ENCODE measurements around the gene KIF21B.

GRCh38 chr1:200967693-200968468, 55.6 kb downstream of the KIF21B start:
- TF ChIP-seq POLR2A (IDR thresholded peaks at IDR 0.05) = no peak
- TF ChIP-seq CTCF (IDR thresholded peaks at IDR 0.05) = no peak
- no peak for TF ChIP-seq EP300 (IDR thresholded peaks at IDR 0.05)
